HT-29 (cell line): ENCODE results near the gene APOL2. TPM values are rescaled to one million over a fixed set of nuclear protein-coding genes. Genes with fewer than 3 reads are reported as not detected.

Experiments
- small RNA-seq: library from RNA; depleted of rRNA; stranded (forward); fragments of <200 nt; gene quantifications from one replicate; pipeline ENCODE3, GENCODE V24; 2014
- total RNA-seq: library from RNA; depleted of rRNA; stranded (reverse); fragments of >200 nt; shearing (Covaris generic); gene quantifications from 2 replicates; pipeline ENCODE4 v1.2.3, GENCODE V29; 2014; rRNA removed

Gene APOL2
- total RNA-seq, 1 experiment from 2014 or later = 20.8 TPM

Small RNAs within 50 kb of the gene (small RNA-seq; reads per million reads assigned to genes)
- gene MIR6819 = not detected

Other genes with a start within 250 kb of the APOL2 start
- gene RBFOX2, start 210.7 kb downstream of the APOL2 start, total RNA-seq = 43.0 and 43.3 TPM in 2 replicates
- gene APOL3, start 78.8 kb downstream of the APOL2 start, total RNA-seq = 0.70 and 1.7 TPM in 2 replicates
- gene APOL4, start 37.7 kb downstream of the APOL2 start, total RNA-seq = 0.65 TPM in 1 of 2 replicates, not detected in the other
- gene APOL1, start 13.6 kb upstream of the APOL2 start, total RNA-seq = 8.4 and 15.2 TPM in 2 replicates
- gene MYH9, start 148.4 kb upstream of the APOL2 start, total RNA-seq = 258 and 259 TPM in 2 replicates
- gene TXN2, start 242.1 kb upstream of the APOL2 start, total RNA-seq = 30.7 and 30.8 TPM in 2 replicates